ENCODE results near the gene LPCAT4. TPM values are rescaled to one million over a fixed set of nuclear protein-coding genes. Genes with fewer than 3 reads are reported as not detected.

The LPCAT4 gene
- total RNA-seq, 1 experiment from 2014 or later: 77.1 TPM

DNA sequence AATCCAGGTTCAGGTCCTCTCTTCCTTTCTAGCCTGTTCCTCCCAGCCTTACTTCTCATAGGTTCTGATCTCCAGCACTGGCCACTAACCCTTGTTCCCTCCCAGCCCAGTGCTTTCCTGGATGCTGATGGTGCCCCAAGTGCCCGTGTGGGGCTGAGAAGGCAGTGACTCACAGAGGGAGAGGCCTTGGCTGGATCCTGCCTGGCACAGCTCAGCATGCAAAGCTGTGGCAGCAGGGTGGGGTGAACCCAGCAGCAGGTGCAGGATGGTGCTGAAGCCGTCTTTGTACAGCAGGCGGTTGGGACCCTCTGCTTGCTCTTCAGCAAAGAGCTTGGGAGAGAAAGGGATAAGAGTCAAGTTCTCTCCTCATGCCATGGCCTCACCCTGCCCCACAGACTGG lies 7.6 kb downstream of the LPCAT4 start:
- intact Hi-C loops (cut with micrococcal nuclease): no loop called here
- peaks cover 18 to 36% of the 10 kb centered on the region in 2 experiments; a peak in 3 of 4 replicates for H3K36me3 ChIP-seq (ENCODE audit: control insufficient read depth in 1 of 2, insufficient read depth in 2 of 2, low read length in 2 of 2)
- RAD21 ChIA-PET (ENCODE audit: low non-redundant PET in 1 of 2, low total read pairs in 2 of 2, uncharacterized antibody in 2 of 2, unreplicated experiment in 2 of 2): no interaction called here
- H3K27ac ChIP-seq (ENCODE audit: low read depth, low read length): no peak overlapping the region
- H3K4me2 ChIP-seq (ENCODE audit: low read length): no peak overlapping the region
- H3K79me2 ChIP-seq (ENCODE audit: insufficient read depth, low read length): no peaks in the 10 kb centered on the region
- TF ChIP-seq, protein P1, sequence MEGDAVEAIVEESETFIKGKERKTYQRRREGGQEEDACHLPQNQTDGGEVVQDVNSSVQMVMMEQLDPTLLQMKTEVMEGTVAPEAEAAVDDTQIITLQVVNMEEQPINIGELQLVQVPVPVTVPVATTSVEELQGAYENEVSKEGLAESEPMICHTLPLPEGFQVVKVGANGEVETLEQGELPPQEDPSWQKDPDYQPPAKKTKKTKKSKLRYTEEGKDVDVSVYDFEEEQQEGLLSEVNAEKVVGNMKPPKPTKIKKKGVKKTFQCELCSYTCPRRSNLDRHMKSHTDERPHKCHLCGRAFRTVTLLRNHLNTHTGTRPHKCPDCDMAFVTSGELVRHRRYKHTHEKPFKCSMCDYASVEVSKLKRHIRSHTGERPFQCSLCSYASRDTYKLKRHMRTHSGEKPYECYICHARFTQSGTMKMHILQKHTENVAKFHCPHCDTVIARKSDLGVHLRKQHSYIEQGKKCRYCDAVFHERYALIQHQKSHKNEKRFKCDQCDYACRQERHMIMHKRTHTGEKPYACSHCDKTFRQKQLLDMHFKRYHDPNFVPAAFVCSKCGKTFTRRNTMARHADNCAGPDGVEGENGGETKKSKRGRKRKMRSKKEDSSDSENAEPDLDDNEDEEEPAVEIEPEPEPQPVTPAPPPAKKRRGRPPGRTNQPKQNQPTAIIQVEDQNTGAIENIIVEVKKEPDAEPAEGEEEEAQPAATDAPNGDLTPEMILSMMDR (IDR thresholded peaks at IDR 0.05 in 2 of 3, conservative IDR thresholded peaks at IDR 0.05 in 1 of 3; ENCODE audit: borderline replicate concordance in 1 of 3, insufficient read depth in 1 of 3, low read depth in 2 of 3, low read length in 2 of 3): no peak
- TF ChIP-seq CBX3 (IDR thresholded peaks at IDR 0.05; ENCODE audit: low read depth) (no peak), ZFX (IDR thresholded peaks at IDR 0.05) (no peak), SRF (IDR thresholded peaks at IDR 0.05; ENCODE audit: low read depth) (no peak), JUND (IDR thresholded peaks at IDR 0.05) (no peak)
- TF ChIP-seq, protein P2, sequence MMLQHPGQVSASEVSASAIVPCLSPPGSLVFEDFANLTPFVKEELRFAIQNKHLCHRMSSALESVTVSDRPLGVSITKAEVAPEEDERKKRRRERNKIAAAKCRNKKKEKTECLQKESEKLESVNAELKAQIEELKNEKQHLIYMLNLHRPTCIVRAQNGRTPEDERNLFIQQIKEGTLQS (IDR thresholded peaks at IDR 0.05): no peak
- H3K4me1 ChIP-seq (ENCODE audit: control insufficient read depth in 1 of 2, insufficient read depth in 2 of 2, low read length in 2 of 2): peaks cover 9 to 33% of the 10 kb centered on the region in 2 experiments
- no peak for ATAC-seq
- no peaks in the 10 kb centered on the region for H3K9me2 ChIP-seq (ENCODE audit: insufficient read depth)
- H3K9ac ChIP-seq (ENCODE audit: low read length): no peak overlapping the region
- BruUV-seq (replicated peaks): no TSS peak
- POLR2A ChIA-PET: interaction anchor here (1.0 kb wide), 1 partner anchor 228 kb away, joined by 3 read pairs; no protein-coding TSS in a partner anchor
- no peak overlapping the region for H2AFZ ChIP-seq (ENCODE audit: low read depth, low read length, poor library complexity, severe bottlenecking)
- no peaks in the 10 kb centered on the region for H4K20me1 ChIP-seq (ENCODE audit: insufficient read depth)
- no peaks in the 10 kb centered on the region for H3K27me3 ChIP-seq (ENCODE audit: insufficient read depth, low read length)
- no peak for DNase-seq (ENCODE audit: low read depth, low spot score)
- no peaks in the 10 kb centered on the region for H3K9me3 ChIP-seq (ENCODE audit: control insufficient read depth in 1 of 2, insufficient read depth in 1 of 2, low read depth in 1 of 2, low read length in 2 of 2)
- no peak overlapping the region for H3K4me3 ChIP-seq (replicated peaks in 1 of 2; ENCODE audit: low read depth in 1 of 2, low read length in 2 of 2)
- CTCF ChIA-PET: interaction anchor here (3.1 kb wide), 1 partner anchor 8 kb away, joined by 22 read pairs; the partner anchor contains the start of gene LPCAT4

- no TSS peak for BruUV-seq (replicated peaks)
- no peak for DNase-seq (ENCODE audit: low read depth, low spot score)
- Histone ChIP-seq H3K9ac (ENCODE audit: low read length) (no peak overlapping the region), H3K4me1 (ENCODE audit: control insufficient read depth in 1 of 2, insufficient read depth in 2 of 2, low read length in 2 of 2) (peaks cover 9 to 33% of the 10 kb centered on the region in 2 experiments), H2AFZ (ENCODE audit: low read depth, low read length, poor library complexity, severe bottlenecking) (no peak overlapping the region), H3K9me2 (ENCODE audit: insufficient read depth) (no peaks in the 10 kb centered on the region), H3K4me2 (ENCODE audit: low read length) (no peak overlapping the region), H3K9me3 (ENCODE audit: control insufficient read depth in 1 of 2, insufficient read depth in 1 of 2, low read depth in 1 of 2, low read length in 2 of 2) (no peaks in the 10 kb centered on the region), H3K4me3 (replicated peaks in 1 of 2; ENCODE audit: low read depth in 1 of 2, low read length in 2 of 2) (no peak overlapping the region), H3K27me3 (ENCODE audit: insufficient read depth, low read length) (no peaks in the 10 kb centered on the region), H3K79me2 (ENCODE audit: insufficient read depth, low read length) (no peaks in the 10 kb centered on the region), H3K36me3 (ENCODE audit: control insufficient read depth in 1 of 2, insufficient read depth in 2 of 2, low read length in 2 of 2) (peaks cover 18 to 36% of the 10 kb centered on the region in 2 experiments; a peak in 3 of 4 replicates), H3K27ac (ENCODE audit: low read depth, low read length) (no peak overlapping the region), H4K20me1 (ENCODE audit: insufficient read depth) (no peaks in the 10 kb centered on the region)
- CTCF ChIA-PET: interaction anchor here (1.0 to 3.1 kb wide), 3 partner anchors 8 to 17 kb away, joined by 3 to 22 read pairs (median 3); partner anchors contain the start of genes LPCAT4, NOP10 and NUTM1
- RAD21 ChIA-PET (ENCODE audit: low non-redundant PET in 1 of 2, low total read pairs in 2 of 2, uncharacterized antibody in 2 of 2, unreplicated experiment in 2 of 2): interaction anchor here in 1 of 2 experiments (1.1 kb wide), 1 partner anchor 229 kb away, joined by 3 read pairs; no protein-coding TSS in a partner anchor
- intact Hi-C loops (cut with micrococcal nuclease): no loop called here
- TF ChIP-seq ELF1 (IDR thresholded peaks at IDR 0.05; ENCODE audit: borderline replicate concordance, low read depth) (no peak), CEBPB (IDR thresholded peaks at IDR 0.05; ENCODE audit: low read depth) (no peak), MAX (IDR thresholded peaks at IDR 0.05) (no peak), TCF7L2 (IDR thresholded peaks at IDR 0.05; ENCODE audit: borderline replicate concordance, extremely low read depth, insufficient read depth, insufficient read length) (no peak)
- ATAC-seq: no peak
- POLR2A ChIA-PET: interaction anchor here (0.9 to 1.2 kb wide), 3 partner anchors 16 to 229 kb away, joined by 3 read pairs; partner anchors contain the start of gene SLC12A6
These were observed 8.0 kb downstream of the LPCAT4 start for GRCh38 chr15:34358948-34359347.
